ENCODE results near the gene SAV1.
"Not testable (repeated sequence)": the region's sequence is repeated elsewhere in the genome, so short reads cannot be mapped to it uniquely, and the experiment has no call there.

SAV1 gene

DNA sequence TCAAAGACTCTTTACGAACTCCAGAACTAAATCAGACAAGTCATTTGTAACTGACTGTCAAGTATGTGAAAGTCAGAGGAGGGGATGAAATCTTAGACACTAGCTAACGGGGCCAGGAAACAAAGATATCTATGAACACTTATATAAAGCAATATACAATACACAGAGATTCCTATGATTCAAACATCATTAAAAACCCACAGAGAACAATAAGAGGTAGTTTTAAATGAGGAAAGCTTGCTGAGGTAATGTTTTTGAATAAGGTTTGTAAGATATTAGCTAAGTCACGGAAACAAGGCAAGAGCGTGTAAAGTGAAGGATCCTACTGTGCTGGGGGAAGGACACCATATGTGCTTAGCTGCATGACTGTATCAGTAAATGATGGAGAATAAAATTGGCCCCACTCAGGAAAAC, 36.7 kb downstream of the SAV1 start:
- H3K9me3 ChIP-seq (ENCODE audit: control insufficient read depth, insufficient read depth, low read length), result no peaks in the 10 kb centered on the region
- no peaks in the 10 kb centered on the region for H3K27me3 ChIP-seq (ENCODE audit: control insufficient read depth, insufficient read depth, low read length)
- H3K4me1 ChIP-seq (ENCODE audit: control insufficient read depth, insufficient read depth, low read length), result no peaks in the 10 kb centered on the region
- H3K36me3 ChIP-seq (ENCODE audit: control insufficient read depth, insufficient read depth, low read length), result no peaks in the 10 kb centered on the region
- H3K27ac ChIP-seq (ENCODE audit: low read length), result no peak overlapping the region
- no peak for DNase-seq (ENCODE audit: low read depth, low spot score)
- no peak overlapping the region for H3K4me3 ChIP-seq (ENCODE audit: low read length)
- WGBS (ENCODE audit: insufficient coverage, insufficient read length), result 94% methylated on average over 2 of the region's 4 CpGs

DNA sequence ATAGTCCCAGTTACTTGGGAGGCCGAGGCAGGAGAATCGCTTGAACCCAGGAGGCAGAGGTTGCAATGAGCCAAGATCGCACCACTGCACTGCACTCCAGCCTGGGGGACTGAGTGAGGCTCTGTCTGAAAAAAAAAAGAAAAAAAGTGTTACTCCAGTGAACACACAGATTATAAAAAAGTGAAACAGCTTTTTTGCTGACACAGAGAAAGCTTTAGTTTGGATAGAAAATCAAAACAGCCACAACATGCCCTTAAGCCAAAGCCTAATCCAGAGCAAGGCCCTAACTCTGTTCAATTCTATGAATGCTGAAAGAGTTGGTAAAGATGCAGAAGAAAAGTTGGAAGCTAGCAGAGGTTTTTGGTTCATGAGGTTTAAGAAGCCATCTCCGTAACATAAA, 43.2 kb downstream of the SAV1 start:
- DNase-seq (ENCODE audit: low read depth, low spot score); H3K4me3 ChIP-seq (ENCODE audit: low read length); H3K4me1 ChIP-seq (ENCODE audit: control insufficient read depth, insufficient read depth, low read length); H3K9me3 ChIP-seq (ENCODE audit: control insufficient read depth, insufficient read depth, low read length); H3K27me3 ChIP-seq (ENCODE audit: control insufficient read depth, insufficient read depth, low read length); H3K27ac ChIP-seq (ENCODE audit: low read length); H3K36me3 ChIP-seq (ENCODE audit: control insufficient read depth, insufficient read depth, low read length): not testable (repeated sequence)
- WGBS (ENCODE audit: insufficient coverage, insufficient read length), result no CpG with 5 or more reads among the region's 4 CpGs

GRCh38 chr14:50624447-50624846, 43.7 kb downstream of the SAV1 start:
- no peaks in the 10 kb centered on the region for H3K9me3 ChIP-seq (ENCODE audit: control insufficient read depth, insufficient read depth, low read length)
- no peak overlapping the region for H3K4me3 ChIP-seq (ENCODE audit: low read length)
- no CpG with 5 or more reads among the region's 1 CpG for WGBS (ENCODE audit: insufficient coverage, insufficient read length)
- no peak for DNase-seq (ENCODE audit: low read depth, low spot score)
- no peak overlapping the region for H3K27ac ChIP-seq (ENCODE audit: low read length)
- no peaks in the 10 kb centered on the region for H3K4me1 ChIP-seq (ENCODE audit: control insufficient read depth, insufficient read depth, low read length)
- H3K27me3 ChIP-seq (ENCODE audit: control insufficient read depth, insufficient read depth, low read length), result no peaks in the 10 kb centered on the region
- H3K36me3 ChIP-seq (ENCODE audit: control insufficient read depth, insufficient read depth, low read length), result no peaks in the 10 kb centered on the region

DNA sequence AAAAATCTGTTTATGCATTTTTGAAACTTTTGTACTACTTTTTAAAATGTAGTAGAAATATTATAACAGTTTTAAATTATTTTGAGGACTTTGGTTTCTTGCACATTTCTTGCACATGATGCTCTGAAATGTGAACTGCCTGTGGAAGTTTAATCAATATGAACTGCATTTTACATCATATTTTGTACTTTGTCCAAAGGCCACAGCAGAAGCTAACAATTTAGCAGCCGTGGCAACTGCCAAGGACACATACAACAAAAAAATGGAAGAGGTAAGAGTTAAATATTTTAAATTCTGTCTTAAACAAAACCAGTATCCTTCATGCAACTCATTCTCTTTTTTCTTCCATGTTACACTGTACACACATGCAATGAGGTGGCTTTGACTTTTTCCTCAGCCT, 45.1 kb downstream of the SAV1 start:
- no CpG with 5 or more reads among the region's 1 CpG for WGBS (ENCODE audit: insufficient coverage, insufficient read length)
- no peaks in the 10 kb centered on the region for H3K36me3 ChIP-seq (ENCODE audit: control insufficient read depth, insufficient read depth, low read length)
- H3K27me3 ChIP-seq (ENCODE audit: control insufficient read depth, insufficient read depth, low read length), result no peaks in the 10 kb centered on the region
- no peak for DNase-seq (ENCODE audit: low read depth, low spot score)
- H3K4me1 ChIP-seq (ENCODE audit: control insufficient read depth, insufficient read depth, low read length), result no peaks in the 10 kb centered on the region
- H3K27ac ChIP-seq (ENCODE audit: low read length), result no peak overlapping the region
- no peak overlapping the region for H3K4me3 ChIP-seq (ENCODE audit: low read length)
- H3K9me3 ChIP-seq (ENCODE audit: control insufficient read depth, insufficient read depth, low read length), result no peaks in the 10 kb centered on the region

DNA sequence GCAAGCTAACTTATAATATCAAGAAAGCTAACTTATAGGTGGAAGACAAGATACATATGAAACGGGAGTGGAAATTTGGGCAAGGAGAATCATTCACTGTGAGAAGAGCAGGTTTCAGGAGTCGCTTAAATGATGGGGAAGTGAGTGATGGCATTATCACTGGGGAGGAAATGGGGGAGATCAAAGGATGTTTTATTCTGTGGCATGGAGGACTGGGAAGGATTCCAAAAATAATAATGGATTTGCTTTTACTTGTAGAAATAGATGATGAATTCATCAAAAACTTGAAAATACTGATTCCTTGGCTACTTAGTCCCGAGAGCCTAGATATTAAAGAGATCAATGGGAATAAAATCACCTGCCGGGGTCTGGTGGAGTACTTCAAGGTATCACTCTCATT, 47.8 kb downstream of the SAV1 start:
- Histone ChIP-seq H3K27ac (ENCODE audit: low read length) (no peak overlapping the region), H3K9me3 (ENCODE audit: control insufficient read depth, insufficient read depth, low read length) (no peaks in the 10 kb centered on the region), H3K4me3 (ENCODE audit: low read length) (no peak overlapping the region), H3K27me3 (ENCODE audit: control insufficient read depth, insufficient read depth, low read length) (no peaks in the 10 kb centered on the region), H3K36me3 (ENCODE audit: control insufficient read depth, insufficient read depth, low read length) (no peaks in the 10 kb centered on the region), H3K4me1 (ENCODE audit: control insufficient read depth, insufficient read depth, low read length) (no peaks in the 10 kb centered on the region)
- WGBS (ENCODE audit: insufficient coverage, insufficient read length), result no CpG with 5 or more reads among the region's 4 CpGs
- DNase-seq (ENCODE audit: low read depth, low spot score), result no peak

DNA sequence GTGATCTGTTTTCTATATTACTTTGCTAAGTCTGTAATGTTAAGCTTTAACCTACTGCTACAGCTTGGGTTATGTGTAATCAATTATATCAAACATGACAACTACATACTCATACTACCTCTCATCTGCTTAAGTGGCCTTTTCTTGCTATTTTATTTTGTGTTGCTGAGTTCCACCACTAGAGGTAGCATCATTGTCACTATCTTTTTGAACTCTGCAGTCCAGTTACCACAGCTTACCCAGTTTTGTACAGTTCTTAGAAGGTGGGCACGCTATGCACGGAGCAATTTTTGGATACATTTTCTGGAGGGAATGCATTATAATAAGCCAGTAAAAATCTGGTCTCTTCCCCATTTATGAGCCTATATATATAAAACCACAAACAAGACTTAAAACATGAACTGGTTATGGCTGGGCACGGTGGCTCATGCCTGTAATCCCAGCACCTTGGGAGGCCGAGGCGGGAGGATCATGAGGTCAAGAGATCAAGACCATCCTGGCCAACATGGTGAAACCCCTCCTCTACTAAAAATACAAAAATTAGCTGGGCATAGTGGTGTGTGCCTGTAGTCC, 48.5 kb downstream of the SAV1 start:
- Histone ChIP-seq H3K36me3 (ENCODE audit: control insufficient read depth, insufficient read depth, low read length) (no peaks in the 10 kb centered on the region), H3K27ac (ENCODE audit: low read length) (no peak overlapping the region), H3K27me3 (ENCODE audit: control insufficient read depth, insufficient read depth, low read length) (no peaks in the 10 kb centered on the region), H3K4me3 (ENCODE audit: low read length) (no peak overlapping the region), H3K9me3 (ENCODE audit: control insufficient read depth, insufficient read depth, low read length) (no peaks in the 10 kb centered on the region), H3K4me1 (ENCODE audit: control insufficient read depth, insufficient read depth, low read length) (no peaks in the 10 kb centered on the region)
- no peak for DNase-seq (ENCODE audit: low read depth, low spot score)
- no CpG with 5 or more reads among the region's 5 CpGs for WGBS (ENCODE audit: insufficient coverage, insufficient read length)

GRCh38 chr14:50616275-50616674, 51.8 kb downstream of the SAV1 start:
- Histone ChIP-seq H3K36me3 (ENCODE audit: control insufficient read depth, insufficient read depth, low read length) (no peaks in the 10 kb centered on the region), H3K27ac (ENCODE audit: low read length) (no peak overlapping the region), H3K4me3 (ENCODE audit: low read length) (no peak overlapping the region), H3K27me3 (ENCODE audit: control insufficient read depth, insufficient read depth, low read length) (no peaks in the 10 kb centered on the region), H3K4me1 (ENCODE audit: control insufficient read depth, insufficient read depth, low read length) (no peaks in the 10 kb centered on the region), H3K9me3 (ENCODE audit: control insufficient read depth, insufficient read depth, low read length) (no peaks in the 10 kb centered on the region)
- DNase-seq (ENCODE audit: low read depth, low spot score), result no peak
- WGBS (ENCODE audit: insufficient coverage, insufficient read length), result no CpG with 5 or more reads among the region's 2 CpGs

GRCh38 chr14:50615552-50615951, 52.6 kb downstream of the SAV1 start:
- no peak overlapping the region for H3K27ac ChIP-seq (ENCODE audit: low read length)
- DNase-seq (ENCODE audit: low read depth, low spot score), result no peak
- WGBS (ENCODE audit: insufficient coverage, insufficient read length), result no CpG with 5 or more reads among the region's 2 CpGs
- H3K4me3 ChIP-seq (ENCODE audit: low read length), result no peak overlapping the region
- no peaks in the 10 kb centered on the region for H3K4me1 ChIP-seq (ENCODE audit: control insufficient read depth, insufficient read depth, low read length)
- H3K36me3 ChIP-seq (ENCODE audit: control insufficient read depth, insufficient read depth, low read length), result no peaks in the 10 kb centered on the region
- no peaks in the 10 kb centered on the region for H3K27me3 ChIP-seq (ENCODE audit: control insufficient read depth, insufficient read depth, low read length)
- no peaks in the 10 kb centered on the region for H3K9me3 ChIP-seq (ENCODE audit: control insufficient read depth, insufficient read depth, low read length)

- H3K36me3 ChIP-seq (ENCODE audit: control insufficient read depth, insufficient read depth, low read length), result no peaks in the 10 kb centered on the region
- no peak overlapping the region for H3K27ac ChIP-seq (ENCODE audit: low read length)
- no peak overlapping the region for H3K4me3 ChIP-seq (ENCODE audit: low read length)
- H3K27me3 ChIP-seq (ENCODE audit: control insufficient read depth, insufficient read depth, low read length), result no peaks in the 10 kb centered on the region
- no peaks in the 10 kb centered on the region for H3K4me1 ChIP-seq (ENCODE audit: control insufficient read depth, insufficient read depth, low read length)
- no peaks in the 10 kb centered on the region for H3K9me3 ChIP-seq (ENCODE audit: control insufficient read depth, insufficient read depth, low read length)
- no peak for DNase-seq (ENCODE audit: low read depth, low spot score)
- no CpG with 5 or more reads among the region's 4 CpGs for WGBS (ENCODE audit: insufficient coverage, insufficient read length)
These were observed 53.0 kb downstream of the SAV1 start for GRCh38 chr14:50615056-50615455.

- no peaks in the 10 kb centered on the region for H3K27me3 ChIP-seq (ENCODE audit: control insufficient read depth, insufficient read depth, low read length)
- no peak overlapping the region for H3K27ac ChIP-seq (ENCODE audit: low read length)
- no peaks in the 10 kb centered on the region for H3K9me3 ChIP-seq (ENCODE audit: control insufficient read depth, insufficient read depth, low read length)
- DNase-seq (ENCODE audit: low read depth, low spot score), result no peak
- H3K4me3 ChIP-seq (ENCODE audit: low read length), result no peak overlapping the region
- WGBS (ENCODE audit: insufficient coverage, insufficient read length), result no CpG with 5 or more reads among the region's 3 CpGs
- H3K36me3 ChIP-seq (ENCODE audit: control insufficient read depth, insufficient read depth, low read length), result no peaks in the 10 kb centered on the region
- H3K4me1 ChIP-seq (ENCODE audit: control insufficient read depth, insufficient read depth, low read length), result no peaks in the 10 kb centered on the region
These were observed 55.3 kb downstream of the SAV1 start for GRCh38 chr14:50612806-50613205.

- Histone ChIP-seq H3K36me3 (ENCODE audit: control insufficient read depth, insufficient read depth, low read length) (no peaks in the 10 kb centered on the region), H3K27ac (ENCODE audit: low read length) (no peak overlapping the region), H3K27me3 (ENCODE audit: control insufficient read depth, insufficient read depth, low read length) (no peaks in the 10 kb centered on the region), H3K4me1 (ENCODE audit: control insufficient read depth, insufficient read depth, low read length) (no peaks in the 10 kb centered on the region), H3K9me3 (ENCODE audit: control insufficient read depth, insufficient read depth, low read length) (no peaks in the 10 kb centered on the region), H3K4me3 (ENCODE audit: low read length) (no peak overlapping the region)
- no peak for DNase-seq (ENCODE audit: low read depth, low spot score)
- no CpG with 5 or more reads among the region's 1 CpG for WGBS (ENCODE audit: insufficient coverage, insufficient read length)
These were observed 57.6 kb downstream of the SAV1 start for GRCh38 chr14:50610465-50610864.
